Trophoblast cell (in vitro differentiated cells and primary cell): ENCODE results near the gene UNC13B.

Experiments used
- DNase-seq, 2 donors: peaks; one replicate each; pipeline ENCODE4 v3.0.0-alpha.2; 2016
- H2AFZ ChIP-seq: 2 replicates; pipeline ENCODE4 v1.6.1; 2013; ENCODE audit warnings: low read length, moderate library complexity, mild to moderate bottlenecking; ENCODE audit not compliant: insufficient read depth, poor library complexity
- H2AK5ac ChIP-seq: 2 replicates; pipeline ENCODE4 v1.6.1; 2013; ENCODE audit warnings: mild to moderate bottlenecking, low read length
- H2BK120ac ChIP-seq: 2 replicates; pipeline ENCODE4 v1.6.1; 2013; ENCODE audit warnings: low read length, mild to moderate bottlenecking, moderate library complexity; ENCODE audit not compliant: insufficient read depth, poor library complexity
- H2BK12ac ChIP-seq: 2 replicates; pipeline ENCODE4 v1.6.1; 2013; ENCODE audit warnings: mild to moderate bottlenecking, low read length, moderate library complexity
- H2BK5ac ChIP-seq: 2 replicates; pipeline ENCODE4 v1.6.1; 2013; ENCODE audit warnings: low read length, low read depth, moderate library complexity, mild to moderate bottlenecking; ENCODE audit not compliant: poor library complexity
- H3K14ac ChIP-seq: 2 replicates; pipeline ENCODE4 v1.6.1; 2013; ENCODE audit warnings: mild to moderate bottlenecking, low read length
- H3K18ac ChIP-seq: 2 replicates; pipeline ENCODE4 v1.6.1; 2013; ENCODE audit warnings: mild to moderate bottlenecking, low read length
- H3K23ac ChIP-seq: 2 replicates; pipeline ENCODE4 v1.6.1; 2013; ENCODE audit warnings: low read length
- H3K27ac ChIP-seq: 2 replicates; pipeline ENCODE4 v1.5.1; 2013; ENCODE audit warnings: low read depth, mild to moderate bottlenecking, inconsistent platforms, low read length, moderate library complexity
- H3K27me3 ChIP-seq: 2 replicates; pipeline ENCODE4 v1.6.1; 2013; ENCODE audit warnings: inconsistent platforms, mild to moderate bottlenecking, low read length, moderate library complexity; ENCODE audit not compliant: insufficient read depth
- H3K36me3 ChIP-seq, 2 experiments: 1 replicate in 1 of 2; 2 replicates in 1 of 2; pipeline ENCODE4 v1.6.1; 2013; ENCODE audit warnings: low read length in 2 of 2, mild to moderate bottlenecking in 2 of 2, moderate library complexity in 1 of 2; ENCODE audit not compliant: insufficient read depth in 2 of 2, control insufficient read depth in 1 of 2
- H3K4ac ChIP-seq: 2 replicates; pipeline ENCODE4 v1.6.1; 2013; ENCODE audit warnings: low read depth, mild to moderate bottlenecking, low read length, moderate library complexity
- H3K4me1 ChIP-seq, 2 experiments: 1 replicate in 1 of 2; 2 replicates in 1 of 2; pipeline ENCODE4 v1.6.1; 2013; ENCODE audit warnings: low read length in 2 of 2, mild to moderate bottlenecking in 2 of 2, moderate library complexity in 1 of 2; ENCODE audit not compliant: insufficient read depth in 2 of 2, control insufficient read depth in 1 of 2
- H3K4me2 ChIP-seq: 2 replicates; pipeline ENCODE4 v1.6.1; 2013; ENCODE audit warnings: inconsistent platforms, mild to moderate bottlenecking, low read length, moderate library complexity
- H3K4me3 ChIP-seq: 2 replicates; pipeline ENCODE4 v1.5.1; 2013; ENCODE audit warnings: mild to moderate bottlenecking, low read depth, low read length, inconsistent platforms
- H3K79me1 ChIP-seq: one replicate; pipeline ENCODE4 v1.6.1; 2013; ENCODE audit warnings: low read length
- H3K79me2 ChIP-seq: 2 replicates; pipeline ENCODE4 v1.6.1; 2013; ENCODE audit warnings: low read length, mild to moderate bottlenecking; ENCODE audit not compliant: control insufficient read depth, insufficient read depth, poor library complexity
- H3K9ac ChIP-seq: 2 replicates; pipeline ENCODE4 v1.6.1; 2013; ENCODE audit warnings: mild to moderate bottlenecking, low read length
- H3K9me3 ChIP-seq: 2 replicates; pipeline ENCODE4 v1.6.1; 2013; ENCODE audit warnings: low read depth, mild to moderate bottlenecking, control low read depth, inconsistent platforms, low read length; ENCODE audit not compliant: insufficient read depth
- H4K12ac ChIP-seq: 2 replicates; pipeline ENCODE4 v1.6.1; 2013; ENCODE audit warnings: low read depth, mild to moderate bottlenecking, low read length, moderate library complexity
- H4K8ac ChIP-seq: 2 replicates; pipeline ENCODE4 v1.6.1; 2013; ENCODE audit warnings: low read depth, mild to moderate bottlenecking, low read length, moderate library complexity
- H4K91ac ChIP-seq: one replicate; pipeline ENCODE4 v1.6.1; 2013; ENCODE audit warnings: low read depth, mild to moderate bottlenecking, low read length, moderate library complexity
- WGBS: extraction: QIAGEN DNeasy Blood & Tissue Kit; methylation state at CpG from one replicate; pipeline ENCODE4 v1.1.7; 2013; ENCODE audit warnings: missing lambda C conversion rate; ENCODE audit not compliant: insufficient read length, insufficient coverage; ENCODE audit errors: extremely low coverage; 5-methylcytosine and 5-hydroxymethylcytosine counted together

The UNC13B gene

GRCh38 chr9:35191105-35191504 lies 29.3 kb downstream of the UNC13B start:
- Histone ChIP-seq H3K9me3 (peaks cover 8% of the 10 kb centered on the region), H2AFZ (no peak overlapping the region), H4K8ac (no peak overlapping the region), H2BK12ac (no peak overlapping the region), H3K4me1 (no peaks in the 10 kb centered on the region), H2BK5ac (no peak overlapping the region), H3K79me1 (no peaks in the 10 kb centered on the region), H3K23ac (no peak overlapping the region), H3K36me3 (peaks cover 0 to 2% of the 10 kb centered on the region in 2 experiments), H3K18ac (no peak overlapping the region), H3K27ac (no peak overlapping the region), H2AK5ac (no peak overlapping the region), H3K4me2 (no peak overlapping the region), H3K27me3 (peaks cover 2% of the 10 kb centered on the region), H3K9ac (no peak overlapping the region), H4K91ac (no peak overlapping the region), H2BK120ac (no peak overlapping the region), H3K14ac (no peak overlapping the region), H3K4me3 (no peak overlapping the region), H3K79me2 (no peaks in the 10 kb centered on the region), H3K4ac (no peak overlapping the region), H4K12ac (no peak overlapping the region)
- peak; percentile 22 to 61 for DNase-seq
- no CpG with 5 or more reads among the region's 2 CpGs for WGBS

- H3K9me3 ChIP-seq: peaks cover 11% of the 10 kb centered on the region
- no peak overlapping the region for H3K14ac ChIP-seq
- no peak for DNase-seq
- no peak overlapping the region for H2BK120ac ChIP-seq
- no peak overlapping the region for H3K4me2 ChIP-seq
- H2BK5ac ChIP-seq: no peak overlapping the region
- H3K27me3 ChIP-seq: peaks cover 2% of the 10 kb centered on the region
- H4K12ac ChIP-seq: no peak overlapping the region
- H2AFZ ChIP-seq: no peak overlapping the region
- no peak overlapping the region for H4K8ac ChIP-seq
- H2AK5ac ChIP-seq: no peak overlapping the region
- WGBS: no CpG with 5 or more reads among the region's 4 CpGs
- no peak overlapping the region for H2BK12ac ChIP-seq
- no peak overlapping the region for H3K4me3 ChIP-seq
- H3K79me1 ChIP-seq: no peaks in the 10 kb centered on the region
- H3K36me3 ChIP-seq: peaks cover 0 to 2% of the 10 kb centered on the region in 2 experiments
- H3K4ac ChIP-seq: no peak overlapping the region
- H3K23ac ChIP-seq: no peak overlapping the region
- H3K79me2 ChIP-seq: no peaks in the 10 kb centered on the region
- no peak overlapping the region for H3K27ac ChIP-seq
- H3K9ac ChIP-seq: no peak overlapping the region
- no peak overlapping the region for H4K91ac ChIP-seq
- H3K4me1 ChIP-seq: no peaks in the 10 kb centered on the region
- no peak overlapping the region for H3K18ac ChIP-seq
Measured at GRCh38 chr9:35193762-35194161, 32.0 kb downstream of the UNC13B start.

GRCh38 chr9:35195683-35196082 lies 33.9 kb downstream of the UNC13B start:
- Histone ChIP-seq H3K23ac (no peak overlapping the region), H2AK5ac (no peak overlapping the region), H3K79me2 (no peaks in the 10 kb centered on the region), H3K36me3 (peaks cover 0 to 2% of the 10 kb centered on the region in 2 experiments), H3K18ac (no peak overlapping the region), H2BK12ac (no peak overlapping the region), H2AFZ (no peak overlapping the region), H3K79me1 (no peaks in the 10 kb centered on the region), H3K9ac (no peak overlapping the region), H3K14ac (no peak overlapping the region), H4K8ac (no peak overlapping the region), H3K27ac (no peak overlapping the region), H4K12ac (no peak overlapping the region), H3K4me2 (no peak overlapping the region), H4K91ac (no peak overlapping the region), H3K4ac (no peak overlapping the region), H2BK120ac (no peak overlapping the region), H3K4me3 (no peak overlapping the region), H3K9me3 (peaks cover 11% of the 10 kb centered on the region), H3K4me1 (no peaks in the 10 kb centered on the region), H3K27me3 (peaks cover 2% of the 10 kb centered on the region), H2BK5ac (no peak overlapping the region)
- WGBS: no CpG with 5 or more reads among the region's 1 CpG
- no peak for DNase-seq

- no peak overlapping the region for H3K4me3 ChIP-seq
- no peak overlapping the region for H2BK120ac ChIP-seq
Measured at GRCh38 chr9:35198191-35198590, 36.4 kb downstream of the UNC13B start.

More at GRCh38 chr9:35198191-35198590, 36.4 kb downstream of the UNC13B start:
- H4K91ac ChIP-seq: no peak overlapping the region
- H2AK5ac ChIP-seq: no peak overlapping the region
- no peaks in the 10 kb centered on the region for H3K36me3 ChIP-seq
- H4K12ac ChIP-seq: no peak overlapping the region
- H3K9me3 ChIP-seq: peaks cover 6% of the 10 kb centered on the region
- no peak overlapping the region for H3K27ac ChIP-seq
- no peak overlapping the region for H3K4me2 ChIP-seq
- H3K4me1 ChIP-seq: no peaks in the 10 kb centered on the region
- no peak overlapping the region for H3K23ac ChIP-seq
- H2AFZ ChIP-seq: no peak overlapping the region
- H3K18ac ChIP-seq: no peak overlapping the region
- no peak overlapping the region for H4K8ac ChIP-seq
- H3K9ac ChIP-seq: no peak overlapping the region
- no peak for DNase-seq
- H3K79me2 ChIP-seq: no peaks in the 10 kb centered on the region
- H2BK12ac ChIP-seq: no peak overlapping the region
- H2BK5ac ChIP-seq: no peak overlapping the region
- no peaks in the 10 kb centered on the region for H3K27me3 ChIP-seq
- no peak overlapping the region for H3K4ac ChIP-seq
- H3K79me1 ChIP-seq: no peaks in the 10 kb centered on the region
- no CpG with 5 or more reads among the region's 4 CpGs for WGBS
- no peak overlapping the region for H3K14ac ChIP-seq
